KMS-11 (cell line): ENCODE data around the gene PFDN5.

Experiments used
- H2AFZ ChIP-seq: fragments of 200-600 bp; sonication (generic); 2 replicates; pipeline ENCODE4 v1.6.1; 2016; ENCODE audit warnings: antibody characterized with exemption, mixed run types, low read depth
- H3K27ac ChIP-seq: fragments of 200-600 bp; sonication (generic); 2 replicates; pipeline ENCODE4 v1.6.1; 2016; ENCODE audit warnings: mild to moderate bottlenecking, mixed run types
- H3K27me3 ChIP-seq: fragments of 200-600 bp; sonication (generic); 2 replicates; pipeline ENCODE4 v1.6.1; 2017; ENCODE audit warnings: mild to moderate bottlenecking, low read depth, mixed run types, moderate library complexity; ENCODE audit not compliant: insufficient read depth
- H3K36me3 ChIP-seq: fragments of 200-600 bp; sonication (generic); 2 replicates; pipeline ENCODE4 v1.6.1; 2017; ENCODE audit warnings: mild to moderate bottlenecking, mixed run types; ENCODE audit not compliant: insufficient read depth
- H3K4me1 ChIP-seq: fragments of 200-600 bp; sonication (generic); 2 replicates; pipeline ENCODE4 v1.6.1; 2016; ENCODE audit warnings: mild to moderate bottlenecking, low read depth, mixed run types; ENCODE audit not compliant: poor library complexity, severe bottlenecking
- H3K4me2 ChIP-seq: fragments of 200-600 bp; sonication (generic); 2 replicates; pipeline ENCODE4 v1.7.0; 2016; ENCODE audit warnings: mild to moderate bottlenecking, mixed run types
- H3K4me3 ChIP-seq: fragments of 200-600 bp; sonication (generic); IDR thresholded peaks from 2 replicates; pipeline ENCODE4 v1.6.1; 2017; ENCODE audit warnings: low read depth, low read length, mixed read lengths; ENCODE audit not compliant: insufficient read depth
- H3K79me2 ChIP-seq: fragments of 200-600 bp; sonication (generic); 2 replicates; pipeline ENCODE4 v1.6.1; 2016; ENCODE audit warnings: low read depth, mixed run types; ENCODE audit not compliant: insufficient read depth
- H3K9ac ChIP-seq: fragments of 200-600 bp; sonication (generic); 2 replicates; pipeline ENCODE4 v1.6.1; 2016; ENCODE audit warnings: mild to moderate bottlenecking, mixed run types
- H4K20me1 ChIP-seq: fragments of 200-600 bp; sonication (generic); 2 replicates; pipeline ENCODE4 v1.6.1; 2016; ENCODE audit warnings: mild to moderate bottlenecking, mixed run types; ENCODE audit not compliant: insufficient read depth
- TF ChIP-seq, protein P1 (sequence below): fragments of 200-600 bp; sonication (generic); conservative IDR thresholded peaks from 2 replicates; pipeline ENCODE4 v1.6.1; 2017; ENCODE audit warnings: low read depth, mild to moderate bottlenecking, antibody characterized with exemption, low read length, moderate library complexity, mixed read lengths

PFDN5 gene

DNA sequence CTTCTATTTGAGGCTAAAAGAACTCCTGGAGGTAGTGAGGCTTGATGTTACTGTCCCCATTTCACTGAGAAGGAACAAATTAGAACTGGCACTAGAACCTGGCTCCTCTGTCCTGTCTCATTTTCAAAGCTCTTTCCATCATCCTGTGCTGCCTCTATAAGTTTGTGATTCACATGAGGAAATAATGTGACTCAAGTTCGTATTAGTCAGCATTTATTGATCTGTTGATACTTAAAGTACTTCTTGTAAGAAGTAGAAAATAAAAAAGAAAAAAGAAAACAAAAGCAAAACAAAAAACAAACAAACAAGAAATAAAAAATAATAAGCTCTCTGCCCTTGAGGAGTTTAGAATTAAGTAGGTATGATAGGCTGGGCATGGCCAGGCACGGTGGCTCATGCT, 29.6 kb upstream of the PFDN5 start:
- Histone ChIP-seq H4K20me1 (no peaks in the 10 kb centered on the region), H3K79me2 (peaks cover 23% of the 10 kb centered on the region), H2AFZ (no peak overlapping the region), H3K4me3 (no peak overlapping the region), H3K4me2 (no peak overlapping the region), H3K27ac (no peak overlapping the region), H3K27me3 (no peaks in the 10 kb centered on the region), H3K9ac (no peak overlapping the region), H3K4me1 (peaks cover 29% of the 10 kb centered on the region), H3K36me3 (no peaks in the 10 kb centered on the region; the same call in 1 of the 2 replicates)
- TF ChIP-seq, protein P1, sequence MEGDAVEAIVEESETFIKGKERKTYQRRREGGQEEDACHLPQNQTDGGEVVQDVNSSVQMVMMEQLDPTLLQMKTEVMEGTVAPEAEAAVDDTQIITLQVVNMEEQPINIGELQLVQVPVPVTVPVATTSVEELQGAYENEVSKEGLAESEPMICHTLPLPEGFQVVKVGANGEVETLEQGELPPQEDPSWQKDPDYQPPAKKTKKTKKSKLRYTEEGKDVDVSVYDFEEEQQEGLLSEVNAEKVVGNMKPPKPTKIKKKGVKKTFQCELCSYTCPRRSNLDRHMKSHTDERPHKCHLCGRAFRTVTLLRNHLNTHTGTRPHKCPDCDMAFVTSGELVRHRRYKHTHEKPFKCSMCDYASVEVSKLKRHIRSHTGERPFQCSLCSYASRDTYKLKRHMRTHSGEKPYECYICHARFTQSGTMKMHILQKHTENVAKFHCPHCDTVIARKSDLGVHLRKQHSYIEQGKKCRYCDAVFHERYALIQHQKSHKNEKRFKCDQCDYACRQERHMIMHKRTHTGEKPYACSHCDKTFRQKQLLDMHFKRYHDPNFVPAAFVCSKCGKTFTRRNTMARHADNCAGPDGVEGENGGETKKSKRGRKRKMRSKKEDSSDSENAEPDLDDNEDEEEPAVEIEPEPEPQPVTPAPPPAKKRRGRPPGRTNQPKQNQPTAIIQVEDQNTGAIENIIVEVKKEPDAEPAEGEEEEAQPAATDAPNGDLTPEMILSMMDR, result no peak

DNA sequence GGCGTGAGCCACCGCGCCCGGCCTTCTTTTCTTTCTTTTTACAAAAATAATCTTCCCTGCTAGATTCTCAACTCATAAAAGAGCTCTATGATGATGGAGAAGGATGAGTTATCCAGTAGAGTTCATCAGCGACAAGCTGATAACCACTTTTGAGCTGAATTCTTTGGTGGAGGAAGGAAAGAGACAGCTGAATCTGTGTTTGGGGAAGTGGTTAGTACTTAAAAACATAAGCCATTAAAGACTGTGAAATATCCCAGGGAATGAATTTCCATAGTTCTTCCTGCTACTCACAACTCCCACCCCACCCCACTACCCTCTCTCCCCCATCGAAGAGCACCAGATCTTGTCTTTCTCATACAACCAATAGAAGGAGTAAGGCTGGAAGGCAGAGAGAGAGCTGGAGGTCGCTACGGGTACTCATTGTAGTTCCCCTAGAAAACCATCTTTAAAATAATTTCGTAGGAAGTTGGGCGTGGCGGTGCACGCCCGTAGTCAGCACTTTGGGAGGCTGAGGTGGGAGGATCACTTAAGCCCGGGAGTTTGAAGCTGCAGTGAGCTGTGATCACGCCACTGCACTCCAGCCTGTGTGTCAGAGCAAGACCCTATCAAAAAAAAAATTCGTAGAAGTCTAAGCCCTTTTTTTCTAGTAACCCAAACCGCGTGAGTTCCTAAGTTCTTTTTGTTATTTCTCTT, 27.9 kb upstream of the PFDN5 start:
- peak overlapping the region; percentile 71 for H3K4me3 ChIP-seq

DNA sequence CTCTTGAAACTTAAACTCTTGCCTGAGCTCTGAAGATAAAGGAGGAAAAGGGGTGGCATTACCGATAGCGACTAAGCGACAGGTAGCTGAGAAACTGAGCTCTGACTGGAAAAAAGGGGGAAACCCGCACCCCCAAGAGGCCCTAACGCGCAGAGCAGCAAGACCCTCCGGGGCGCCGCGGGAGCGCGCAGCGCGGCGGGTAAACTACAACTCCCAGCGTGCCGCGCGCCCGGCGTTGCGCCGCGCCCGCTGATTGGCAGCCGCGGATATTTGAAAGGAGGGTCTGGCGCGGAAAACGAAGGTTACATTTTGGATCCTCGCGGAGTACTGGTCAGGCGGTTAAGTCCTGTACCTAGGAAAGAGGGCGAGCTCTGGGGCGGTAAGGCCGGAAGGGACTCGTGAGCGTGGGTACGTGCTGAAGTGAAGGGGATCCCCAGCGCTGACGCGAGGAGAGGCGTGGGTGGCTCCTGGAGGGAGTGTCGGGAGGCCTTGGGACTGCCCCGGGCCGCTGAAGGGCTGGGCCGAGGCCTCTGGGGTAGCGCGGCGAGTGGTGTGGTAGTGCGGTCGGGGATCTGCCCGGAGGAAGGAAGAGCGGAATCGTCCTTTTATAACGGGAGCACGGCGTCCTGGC, 27.2 kb upstream of the PFDN5 start, which contains the start of gene ESPL1:
Gene ESPL1 (plus strand): TSS at position 301 of the 631 bp plus-strand sequence. CDS start 468 bp downstream, outside the sequence.
- Histone ChIP-seq H4K20me1 (no peaks in the 10 kb centered on the region), H3K4me3 (peak within 1 kb of the TSS; percentile 71), H2AFZ (peak within 1 kb of the TSS; percentile 81), H3K79me2 (peaks cover 23% of the 10 kb centered on the region), H3K9ac (peak within 1 kb of the TSS; percentile 66), H3K4me1 (peaks cover 30% of the 10 kb centered on the region), H3K4me2 (peak within 1 kb of the TSS; percentile 94), H3K27ac (peak within 1 kb of the TSS; percentile 31), H3K27me3 (no peaks in the 10 kb centered on the region), H3K36me3 (no peaks in the 10 kb centered on the region; the same call in 1 of the 2 replicates)
- TF ChIP-seq, protein P1, result peak; percentile 54

More for the DNA sequence above, 27.9 kb upstream of the PFDN5 start:
- peaks cover 30% of the 10 kb centered on the region for H3K4me1 ChIP-seq
- TF ChIP-seq, protein P1, result no peak
- H3K4me2 ChIP-seq, result peak overlapping the region; percentile 94
- no peaks in the 10 kb centered on the region; the same call in 1 of the 2 replicates for H3K36me3 ChIP-seq
- peak overlapping the region; percentile 66; the same call in 1 of the 2 replicates for H3K9ac ChIP-seq
- H3K27me3 ChIP-seq, result no peaks in the 10 kb centered on the region
- H3K27ac ChIP-seq, result peak overlapping the region; percentile 31
- H2AFZ ChIP-seq, result peak overlapping the region; percentile 81
- peaks cover 23% of the 10 kb centered on the region for H3K79me2 ChIP-seq
- H4K20me1 ChIP-seq, result no peaks in the 10 kb centered on the region

DNA sequence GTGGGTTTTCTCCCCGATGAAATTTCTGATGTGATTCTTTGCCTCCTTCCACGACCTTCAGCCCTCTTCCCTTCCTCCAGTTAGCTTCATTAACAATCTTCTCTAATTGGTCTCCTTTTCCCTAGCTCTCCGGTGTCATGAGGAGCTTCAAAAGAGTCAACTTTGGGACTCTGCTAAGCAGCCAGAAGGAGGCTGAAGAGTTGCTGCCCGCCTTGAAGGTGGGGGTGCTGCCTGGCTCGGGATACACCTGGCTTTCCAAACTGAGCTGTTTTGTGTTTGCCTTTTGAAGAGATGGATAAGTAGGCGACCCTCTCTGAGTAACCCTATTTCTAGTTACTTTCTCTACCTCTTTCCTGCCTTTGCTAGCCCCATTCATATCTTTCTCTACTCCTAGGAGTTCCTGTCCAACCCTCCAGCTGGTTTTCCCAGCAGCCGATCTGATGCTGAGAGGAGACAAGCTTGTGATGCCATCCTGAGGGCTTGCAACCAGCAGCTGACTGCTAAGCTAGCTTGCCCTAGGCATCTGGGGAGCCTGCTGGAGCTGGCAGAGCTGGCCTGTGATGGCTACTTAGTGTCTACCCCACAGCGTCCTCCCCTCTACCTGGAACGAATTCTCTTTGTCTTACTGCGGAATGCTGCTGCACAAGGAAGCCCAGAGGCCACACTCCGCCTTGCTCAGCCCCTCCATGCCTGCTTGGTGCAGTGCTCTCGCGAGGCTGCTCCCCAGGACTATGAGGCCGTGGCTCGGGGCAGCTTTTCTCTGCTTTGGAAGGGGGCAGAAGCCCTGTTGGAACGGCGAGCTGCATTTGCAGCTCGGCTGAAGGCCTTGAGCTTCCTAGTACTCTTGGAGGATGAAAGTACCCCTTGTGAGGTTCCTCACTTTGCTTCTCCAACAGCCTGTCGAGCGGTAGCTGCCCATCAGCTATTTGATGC, 26.4 kb upstream of the PFDN5 start:
- Histone ChIP-seq H3K4me3 (peak overlapping the region; percentile 71), H2AFZ (peak overlapping the region; percentile 81), H3K4me2 (peak overlapping the region; percentile 94), H3K36me3 (no peaks in the 10 kb centered on the region; the same call in 1 of the 2 replicates), H3K9ac (peak overlapping the region; percentile 66), H3K27ac (peak overlapping the region; percentile 31), H4K20me1 (no peaks in the 10 kb centered on the region), H3K4me1 (peaks cover 30% of the 10 kb centered on the region), H3K27me3 (no peaks in the 10 kb centered on the region), H3K79me2 (peaks cover 23% of the 10 kb centered on the region)
- TF ChIP-seq, protein P1, result no peak
